WTC11 (cell line): Measurements from ENCODE around the gene SERPINB1. TPM values are rescaled to one million over a fixed set of nuclear protein-coding genes. Genes with fewer than 3 reads are reported as not detected.

Experiments used
- ATAC-seq: fragments of 200-7000 bp; cut with Tn5 transposase; 2 replicates; pipeline ENCODE4 v1.10.0; 2021; ENCODE audit warnings: mild to moderate bottlenecking, moderate library complexity
- CTCF ChIA-PET: fragments of 300-600 bp; sonication (Branson Sonifier 250); formaldehyde crosslinking; loops from one replicate; lab custom pipeline; 2021; ENCODE audit warnings: antibody characterized with exemption; lab: Charles Lee
- POLR2A ChIA-PET: fragments of 350-600 bp; sonication (Branson Sonifier 250); formaldehyde crosslinking; loops from one replicate; lab custom pipeline; 2021; ENCODE audit warnings: antibody characterized with exemption; lab: Charles Lee
- DNase-seq: peaks from one replicate; pipeline ENCODE4 v3.0.0; 2021; ENCODE audit warnings: low spot score
- H3K27ac Mint-ChIP-seq: 2 replicates; pipeline ENCODE4 v1.8.0; 2021; ENCODE audit warnings: mixed read lengths
- H3K27me3 Mint-ChIP-seq: 2 replicates; pipeline ENCODE4 v1.8.0; 2021; ENCODE audit warnings: low read depth, mild to moderate bottlenecking, moderate library complexity, mixed read lengths
- H3K36me3 Mint-ChIP-seq: 2 replicates; pipeline ENCODE4 v1.8.0; 2021; ENCODE audit warnings: mixed read lengths
- H3K4me1 Mint-ChIP-seq: 2 replicates; pipeline ENCODE4 v1.8.0; 2022; ENCODE audit warnings: mixed read lengths
- H3K4me3 Mint-ChIP-seq: 2 replicates; pipeline ENCODE4 v1.8.0; 2021; ENCODE audit warnings: mild to moderate bottlenecking, moderate library complexity, mixed read lengths
- H3K9me3 Mint-ChIP-seq: 2 replicates; pipeline ENCODE4 v1.8.0; 2021; ENCODE audit warnings: mixed read lengths
- CREB1 ChIP-seq: sonication (generic); formaldehyde crosslinking; IDR thresholded peaks from 2 replicates; pipeline ENCODE4 v1.8.0; 2023; ENCODE audit warnings: mild to moderate bottlenecking, missing genetic modification reagents
- E2F1 ChIP-seq: sonication (generic); formaldehyde crosslinking; IDR thresholded peaks from 2 replicates; pipeline ENCODE4 v1.8.0; 2022; ENCODE audit warnings: mild to moderate bottlenecking, missing genetic modification reagents
- ESRRA ChIP-seq: sonication (generic); formaldehyde crosslinking; IDR thresholded peaks from 2 replicates; pipeline ENCODE4 v1.8.1; 2022; ENCODE audit warnings: mild to moderate bottlenecking, missing genetic modification reagents, borderline replicate concordance
- GABPB1 ChIP-seq: sonication (generic); formaldehyde crosslinking; IDR thresholded peaks from 2 replicates; pipeline ENCODE4 v1.8.1; 2023; ENCODE audit warnings: mild to moderate bottlenecking, missing genetic modification reagents
- IRF2 ChIP-seq: sonication (generic); formaldehyde crosslinking; IDR thresholded peaks from 2 replicates; pipeline ENCODE4 v1.8.0; 2022; ENCODE audit warnings: low read depth, missing genetic modification reagents, borderline replicate concordance
- KAT7 ChIP-seq: sonication (generic); formaldehyde crosslinking; IDR thresholded peaks from 2 replicates; pipeline ENCODE4 v1.8.1; 2023; ENCODE audit warnings: missing genetic modification reagents, mild to moderate bottlenecking, borderline replicate concordance
- NFE2L1 ChIP-seq: sonication (generic); formaldehyde crosslinking; IDR thresholded peaks from 2 replicates; pipeline ENCODE4 v1.8.1; 2023; ENCODE audit warnings: missing genetic modification reagents
- RORB ChIP-seq: fragments of 250-450 bp; sonication (Bioruptor Pico); IDR thresholded peaks from 2 replicates; pipeline ENCODE4 v1.9.0; 2021; ENCODE audit warnings: mild to moderate bottlenecking
- TP53 ChIP-seq: sonication (generic); formaldehyde crosslinking; IDR thresholded peaks from 2 replicates; pipeline ENCODE4 v1.8.1; 2023; ENCODE audit warnings: mild to moderate bottlenecking, missing genetic modification reagents
- ZBTB43 ChIP-seq: sonication (generic); formaldehyde crosslinking; IDR thresholded peaks from 2 replicates; pipeline ENCODE4 v1.8.1; 2023; ENCODE audit warnings: mild to moderate bottlenecking, missing genetic modification reagents
- ZNF219 ChIP-seq: sonication (generic); formaldehyde crosslinking; IDR thresholded peaks from 2 replicates; pipeline ENCODE4 v1.8.0; 2023; ENCODE audit warnings: missing genetic modification reagents, mild to moderate bottlenecking, borderline replicate concordance
- ZNF232 ChIP-seq: sonication (generic); formaldehyde crosslinking; IDR thresholded peaks from 2 replicates; pipeline ENCODE4 v1.8.0; 2022; ENCODE audit warnings: mild to moderate bottlenecking, missing genetic modification reagents
- ZNF423 ChIP-seq: fragments of 250-450 bp; sonication (Bioruptor Pico); IDR thresholded peaks from 2 replicates; pipeline ENCODE4 v2.1.2; 2022; ENCODE audit warnings: mild to moderate bottlenecking, moderate library complexity
- total RNA-seq: library from RNA; stranded (reverse); gene quantifications from 3 replicates; pipeline ENCODE4 v1.2.3, GENCODE V29; 2021
- TF ChIP-seq, protein P1 (sequence below): sonication (generic); formaldehyde crosslinking; IDR thresholded peaks from 2 replicates; pipeline ENCODE4 v1.8.1; 2023; ENCODE audit warnings: mild to moderate bottlenecking, missing genetic modification reagents
- TF ChIP-seq, protein P2 (sequence below): fragments of 250-450 bp; sonication (Bioruptor Pico); IDR thresholded peaks from 2 replicates; pipeline ENCODE4 v1.8.0; 2021; ENCODE audit warnings: mild to moderate bottlenecking
- TF ChIP-seq, protein P3 (sequence below): sonication (generic); formaldehyde crosslinking; conservative IDR thresholded peaks from 2 replicates; pipeline ENCODE4 v1.8.1; 2023; ENCODE audit warnings: mild to moderate bottlenecking, low read depth, missing genetic modification reagents, moderate library complexity

The SERPINB1 gene
- total RNA-seq, 1 experiment from 2014 or later, result 14.8 TPM

DNA sequence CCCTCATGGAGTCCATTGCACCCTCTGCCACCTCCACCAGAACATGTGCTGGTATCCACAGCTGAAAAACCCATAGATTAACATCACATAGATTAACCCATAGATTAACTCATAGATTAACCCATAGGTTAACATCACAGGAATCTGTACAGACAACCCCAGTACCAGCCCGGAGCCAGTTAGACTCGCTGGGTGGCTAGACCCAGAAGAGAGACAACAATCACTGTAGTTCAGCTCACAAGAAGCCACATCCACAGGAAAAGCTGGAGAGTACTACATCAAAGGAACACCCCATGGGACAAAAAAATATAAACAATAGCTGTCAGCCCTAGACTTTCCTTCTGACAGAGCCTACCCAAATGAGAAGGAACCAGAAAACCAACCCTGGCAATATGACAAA is 36.3 kb upstream of the SERPINB1 start:
- H3K4me3 Mint-ChIP-seq, result no peak overlapping the region
- peaks cover 45% of the 10 kb centered on the region for H3K4me1 Mint-ChIP-seq
- CTCF ChIA-PET, result interaction anchor here (0.6 to 1.6 kb wide), 5 partner anchors 23 to 364 kb away, joined by 3 to 15 read pairs (median 5); no protein-coding TSS in a partner anchor

GRCh38 chr6:2877057-2877882 is 35.6 kb upstream of the SERPINB1 start:
- no peak for DNase-seq
- H3K4me3 Mint-ChIP-seq, result peak overlapping the region; percentile 91
- peak overlapping the region; percentile 85 for H3K27ac Mint-ChIP-seq
- H3K4me1 Mint-ChIP-seq, result peaks cover 51% of the 10 kb centered on the region
- CTCF ChIA-PET, result interaction anchor here (0.6 to 1.6 kb wide), 5 partner anchors 23 to 365 kb away, joined by 3 to 15 read pairs (median 4); partner anchors contain the start of gene SERPINB1
- H3K9me3 Mint-ChIP-seq, result peaks cover 9% of the 10 kb centered on the region
- TF ChIP-seq ZNF423 (peak; percentile 94), ZNF219 (CRISPR knock-in tag) (no peak), NFE2L1 (CRISPR knock-in tag) (0 out of 2 replicates have a peak, but pooled peaks have one; percentile 64)
- POLR2A ChIA-PET, result interaction anchor here (1.0 to 1.2 kb wide), 5 partner anchors 12 to 112 kb away, joined by 3 to 4 read pairs (median 3); no protein-coding TSS in a partner anchor
- 0 out of 2 replicates have a peak, but pooled peaks have one; percentile 4 for ATAC-seq
- H3K36me3 Mint-ChIP-seq, result peaks cover 5% of the 10 kb centered on the region; the same call in 1 of the 2 replicates
- H3K27me3 Mint-ChIP-seq, result peaks cover 19% of the 10 kb centered on the region

More for the DNA sequence above, 36.3 kb upstream of the SERPINB1 start:
- POLR2A ChIA-PET, result interaction anchor here (1.1 to 1.2 kb wide), 2 partner anchors 49 to 111 kb away, joined by 3 to 4 read pairs; no protein-coding TSS in a partner anchor
- ATAC-seq, result no peak
- H3K36me3 Mint-ChIP-seq, result peaks cover 5% of the 10 kb centered on the region; the same call in 1 of the 2 replicates
- TF ChIP-seq GABPB1 (CRISPR knock-in tag) (no peak), RORB (no peak), IRF2 (CRISPR knock-in tag) (no peak)
- TF ChIP-seq, protein P1, sequence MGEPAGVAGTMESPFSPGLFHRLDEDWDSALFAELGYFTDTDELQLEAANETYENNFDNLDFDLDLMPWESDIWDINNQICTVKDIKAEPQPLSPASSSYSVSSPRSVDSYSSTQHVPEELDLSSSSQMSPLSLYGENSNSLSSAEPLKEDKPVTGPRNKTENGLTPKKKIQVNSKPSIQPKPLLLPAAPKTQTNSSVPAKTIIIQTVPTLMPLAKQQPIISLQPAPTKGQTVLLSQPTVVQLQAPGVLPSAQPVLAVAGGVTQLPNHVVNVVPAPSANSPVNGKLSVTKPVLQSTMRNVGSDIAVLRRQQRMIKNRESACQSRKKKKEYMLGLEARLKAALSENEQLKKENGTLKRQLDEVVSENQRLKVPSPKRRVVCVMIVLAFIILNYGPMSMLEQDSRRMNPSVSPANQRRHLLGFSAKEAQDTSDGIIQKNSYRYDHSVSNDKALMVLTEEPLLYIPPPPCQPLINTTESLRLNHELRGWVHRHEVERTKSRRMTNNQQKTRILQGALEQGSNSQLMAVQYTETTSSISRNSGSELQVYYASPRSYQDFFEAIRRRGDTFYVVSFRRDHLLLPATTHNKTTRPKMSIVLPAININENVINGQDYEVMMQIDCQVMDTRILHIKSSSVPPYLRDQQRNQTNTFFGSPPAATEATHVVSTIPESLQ (CRISPR knock-in tag), result no peak
- TF ChIP-seq, protein P2, sequence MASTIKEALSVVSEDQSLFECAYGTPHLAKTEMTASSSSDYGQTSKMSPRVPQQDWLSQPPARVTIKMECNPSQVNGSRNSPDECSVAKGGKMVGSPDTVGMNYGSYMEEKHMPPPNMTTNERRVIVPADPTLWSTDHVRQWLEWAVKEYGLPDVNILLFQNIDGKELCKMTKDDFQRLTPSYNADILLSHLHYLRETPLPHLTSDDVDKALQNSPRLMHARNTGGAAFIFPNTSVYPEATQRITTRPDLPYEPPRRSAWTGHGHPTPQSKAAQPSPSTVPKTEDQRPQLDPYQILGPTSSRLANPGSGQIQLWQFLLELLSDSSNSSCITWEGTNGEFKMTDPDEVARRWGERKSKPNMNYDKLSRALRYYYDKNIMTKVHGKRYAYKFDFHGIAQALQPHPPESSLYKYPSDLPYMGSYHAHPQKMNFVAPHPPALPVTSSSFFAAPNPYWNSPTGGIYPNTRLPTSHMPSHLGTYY, result no peak
- TF ChIP-seq, protein P3, sequence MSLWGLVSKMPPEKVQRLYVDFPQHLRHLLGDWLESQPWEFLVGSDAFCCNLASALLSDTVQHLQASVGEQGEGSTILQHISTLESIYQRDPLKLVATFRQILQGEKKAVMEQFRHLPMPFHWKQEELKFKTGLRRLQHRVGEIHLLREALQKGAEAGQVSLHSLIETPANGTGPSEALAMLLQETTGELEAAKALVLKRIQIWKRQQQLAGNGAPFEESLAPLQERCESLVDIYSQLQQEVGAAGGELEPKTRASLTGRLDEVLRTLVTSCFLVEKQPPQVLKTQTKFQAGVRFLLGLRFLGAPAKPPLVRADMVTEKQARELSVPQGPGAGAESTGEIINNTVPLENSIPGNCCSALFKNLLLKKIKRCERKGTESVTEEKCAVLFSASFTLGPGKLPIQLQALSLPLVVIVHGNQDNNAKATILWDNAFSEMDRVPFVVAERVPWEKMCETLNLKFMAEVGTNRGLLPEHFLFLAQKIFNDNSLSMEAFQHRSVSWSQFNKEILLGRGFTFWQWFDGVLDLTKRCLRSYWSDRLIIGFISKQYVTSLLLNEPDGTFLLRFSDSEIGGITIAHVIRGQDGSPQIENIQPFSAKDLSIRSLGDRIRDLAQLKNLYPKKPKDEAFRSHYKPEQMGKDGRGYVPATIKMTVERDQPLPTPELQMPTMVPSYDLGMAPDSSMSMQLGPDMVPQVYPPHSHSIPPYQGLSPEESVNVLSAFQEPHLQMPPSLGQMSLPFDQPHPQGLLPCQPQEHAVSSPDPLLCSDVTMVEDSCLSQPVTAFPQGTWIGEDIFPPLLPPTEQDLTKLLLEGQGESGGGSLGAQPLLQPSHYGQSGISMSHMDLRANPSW (CRISPR knock-in tag), result no peak
- TF ChIP-seq, all 79 proteins: peak for 0
- DNase-seq, result no peak
- peak overlapping the region; percentile 21; the same call in 1 of the 2 replicates for H3K27ac Mint-ChIP-seq
- H3K27me3 Mint-ChIP-seq, result peaks cover 12% of the 10 kb centered on the region
- H3K9me3 Mint-ChIP-seq, result peaks cover 10% of the 10 kb centered on the region

GRCh38 chr6:2876210-2877056 is 34.8 kb upstream of the SERPINB1 start:
- Mint-ChIP-seq H3K9me3 (peaks cover 7% of the 10 kb centered on the region), H3K27ac (peak overlapping the region; percentile 93), H3K4me3 (peak overlapping the region; percentile 91), H3K27me3 (peaks cover 22% of the 10 kb centered on the region), H3K36me3 (no peaks in the 10 kb centered on the region), H3K4me1 (peaks cover 52% of the 10 kb centered on the region)
- ChIA-PET CTCF (interaction anchor here (0.6 to 1.6 kb wide), 5 partner anchors 22 to 76 kb away, joined by 3 to 15 read pairs (median 3); partner anchors contain the start of gene SERPINB1), POLR2A (interaction anchor here (1.0 to 1.2 kb wide), 3 partner anchors 11 to 56 kb away, joined by 3 read pairs; no protein-coding TSS in a partner anchor)
- peak; percentile 42 for ATAC-seq
- DNase-seq, result peak; percentile 37
- TF ChIP-seq ESRRA (CRISPR knock-in tag) (no peak), E2F1 (CRISPR knock-in tag) (no peak), ZBTB43 (CRISPR knock-in tag) (0 out of 2 replicates have a peak, but pooled peaks have one; percentile 31), KAT7 (CRISPR knock-in tag) (no peak), CREB1 (CRISPR knock-in tag) (no peak), GABPB1 (CRISPR knock-in tag) (peak; percentile 90), TP53 (no peak), ZNF232 (no peak)
